Neural cell (in vitro differentiated cells): Measurements from ENCODE around the gene MIEN1. TPM values are rescaled to one million over a fixed set of nuclear protein-coding genes. Genes with fewer than 3 reads are reported as not detected.
"Not testable (repeated sequence)": the region's sequence is repeated elsewhere in the genome, so short reads cannot be mapped to it uniquely, and the experiment has no call there.

ENCODE experiments used
- H2AFZ ChIP-seq: fragments of 200-600, 300-800 bp; sonication (generic), shearing (Covaris generic); 2 replicates; pipeline ENCODE4 v1.6.0; 2014; ENCODE audit warnings: low read depth, mild to moderate bottlenecking, antibody characterized with exemption, low read length, moderate library complexity
- H3F3A ChIP-seq: fragments of 200-600 bp; shearing (Covaris generic); 2 replicates; pipeline ENCODE4 v1.6.1; 2016; ENCODE audit warnings: mild to moderate bottlenecking, moderate library complexity, mixed read lengths, antibody characterized with exemption, low read length; ENCODE audit not compliant: insufficient read depth, poor library complexity, severe bottlenecking
- H3K27ac ChIP-seq: fragments of 200-600, 300-800 bp; sonication (generic), shearing (Covaris generic); 2 replicates; pipeline ENCODE4 v1.5.1; 2014; ENCODE audit warnings: mild to moderate bottlenecking, low read length, moderate library complexity
- H3K27me3 ChIP-seq: fragments of 300-800, 200-600 bp; sonication (generic), shearing (Covaris generic); 2 replicates; pipeline ENCODE4 v1.6.0; 2014; ENCODE audit warnings: mild to moderate bottlenecking, low read depth, low read length, moderate library complexity; ENCODE audit not compliant: insufficient read depth
- H3K36me3 ChIP-seq: fragments of 300-800, 200-600 bp; sonication (generic), shearing (Covaris generic); 2 replicates; pipeline ENCODE4 v1.5.1; 2014; ENCODE audit warnings: mild to moderate bottlenecking, antibody characterized with exemption, low read length, moderate library complexity; ENCODE audit not compliant: insufficient read depth
- H3K4me2 ChIP-seq: fragments of 300-800, 200-600 bp; sonication (generic), shearing (Covaris generic); 2 replicates; pipeline ENCODE4 v1.6.0; 2014; ENCODE audit warnings: mild to moderate bottlenecking, low read length
- H3K4me3 ChIP-seq: fragments of 300-800, 200-600 bp; sonication (generic), shearing (Covaris generic); 2 replicates; pipeline ENCODE4 v1.5.1; 2014; ENCODE audit warnings: mild to moderate bottlenecking, low read length, moderate library complexity
- H3K79me2 ChIP-seq: fragments of 200-600 bp; shearing (Covaris generic); replicated peaks from 2 replicates; pipeline ENCODE4 v1.6.0; 2014; ENCODE audit warnings: mild to moderate bottlenecking, low read length, moderate library complexity; ENCODE audit not compliant: insufficient read depth
- H3K9ac ChIP-seq: fragments of 300-800, 200-600 bp; sonication (generic), shearing (Covaris generic); 2 replicates; pipeline ENCODE4 v1.6.1; 2016; ENCODE audit warnings: mild to moderate bottlenecking, low read length, mixed read lengths
- H3K9me2 ChIP-seq: fragments of 200-600 bp; shearing (Covaris generic); 2 replicates; pipeline ENCODE4 v1.6.1; 2016; ENCODE audit warnings: mild to moderate bottlenecking, low read length, mixed read lengths; ENCODE audit not compliant: insufficient read depth
- H3K9me3 ChIP-seq: fragments of 200-600, 300-800 bp; sonication (generic), shearing (Covaris generic); 2 replicates; pipeline ENCODE4 v1.6.1; 2016; ENCODE audit warnings: mild to moderate bottlenecking, mixed run types, low read length, moderate library complexity, mixed read lengths
- H4K20me1 ChIP-seq: fragments of 200-600 bp; shearing (Covaris generic); 2 replicates; pipeline ENCODE4 v1.6.1; 2016; ENCODE audit warnings: mild to moderate bottlenecking, mixed run types; ENCODE audit not compliant: insufficient read depth
- EP300 ChIP-seq: fragments of 450-650 bp; conservative IDR thresholded peaks from 2 replicates; pipeline ENCODE4 v1.6.1; 2014; ENCODE audit warnings: antibody characterized with exemption, mild to moderate bottlenecking, moderate library complexity; ENCODE audit not compliant: poor library complexity, severe bottlenecking
- EZH2 ChIP-seq: fragments of 200-600, 300-800 bp; shearing (Covaris generic), sonication (generic); IDR thresholded peaks from 2 replicates; pipeline ENCODE4 v1.6.1; 2014; ENCODE audit warnings: antibody characterized with exemption, low read length, borderline replicate concordance, mild to moderate bottlenecking; ENCODE audit not compliant: insufficient read depth, poor library complexity, severe bottlenecking
- MXI1 ChIP-seq: fragments of 450-650 bp; conservative IDR thresholded peaks from 2 replicates; pipeline ENCODE4 v1.6.1; 2014; ENCODE audit warnings: antibody characterized with exemption, mild to moderate bottlenecking; ENCODE audit not compliant: poor library complexity, severe bottlenecking
- POLR2AphosphoS5 ChIP-seq: IDR thresholded peaks from 2 replicates; pipeline ENCODE4 v1.6.1; 2012
- RAD21 ChIP-seq: fragments of 450-650 bp; conservative IDR thresholded peaks from 2 replicates; pipeline ENCODE4 v1.6.1; 2014; ENCODE audit warnings: antibody characterized with exemption, mild to moderate bottlenecking, moderate library complexity
- SMC3 ChIP-seq: fragments of 450-650 bp; conservative IDR thresholded peaks from 2 replicates; pipeline ENCODE4 v1.6.1; 2014; ENCODE audit warnings: antibody characterized with exemption, mild to moderate bottlenecking, moderate library complexity; ENCODE audit not compliant: poor library complexity
- TAF1 ChIP-seq: IDR thresholded peaks from 2 replicates; pipeline ENCODE4 v1.6.1; 2012; ENCODE audit warnings: low read depth
- polyA plus RNA-seq: library from polyadenylated mRNA; depleted of rRNA; stranded (reverse); fragments of >200 nt; gene quantifications from 2 replicates; pipeline ENCODE4 v1.2.3, GENCODE V29; 2014
- TF ChIP-seq, protein P1 (sequence below): IDR thresholded peaks from 2 replicates; pipeline ENCODE4 v1.6.1; 2012; ENCODE audit warnings: borderline replicate concordance
- TF ChIP-seq, protein P2 (sequence below): fragments of 450-650 bp; IDR thresholded peaks from 2 replicates; pipeline ENCODE4 v1.5.1; 2014; ENCODE audit warnings: antibody characterized with exemption, mild to moderate bottlenecking, moderate library complexity; ENCODE audit not compliant: poor library complexity, severe bottlenecking

MIEN1 gene
- polyA plus RNA-seq, 1 donor from 2014 or later = 106 TPM

DNA sequence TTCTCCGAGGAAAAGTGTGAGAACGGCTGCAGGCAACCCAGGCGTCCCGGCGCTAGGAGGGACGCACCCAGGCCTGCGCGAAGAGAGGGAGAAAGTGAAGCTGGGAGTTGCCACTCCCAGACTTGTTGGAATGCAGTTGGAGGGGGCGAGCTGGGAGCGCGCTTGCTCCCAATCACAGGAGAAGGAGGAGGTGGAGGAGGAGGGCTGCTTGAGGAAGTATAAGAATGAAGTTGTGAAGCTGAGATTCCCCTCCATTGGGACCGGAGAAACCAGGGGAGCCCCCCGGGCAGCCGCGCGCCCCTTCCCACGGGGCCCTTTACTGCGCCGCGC lies 30.5 kb downstream of the MIEN1 start, which contains the start of gene ERBB2:
Gene ERBB2, plus strand, starts transcription at position 247 of the 330 bp plus-strand sequence. CDS start 175 bp downstream, outside the sequence.
- peaks cover 15% of the 10 kb centered on the region for H3K27me3 ChIP-seq
- H3K4me2 ChIP-seq = no peak within 1 kb of the TSS
- H3K36me3 ChIP-seq = no peaks in the 10 kb centered on the region
- no peak within 1 kb of the TSS for H3K27ac ChIP-seq
- H3K4me3 ChIP-seq = no peak within 1 kb of the TSS
- no peak within 1 kb of the TSS for H3K9ac ChIP-seq
- no peaks in the 10 kb centered on the region for H4K20me1 ChIP-seq
- no peaks in the 10 kb centered on the region for H3K79me2 ChIP-seq
- no peaks in the 10 kb centered on the region for H3F3A ChIP-seq
- TF ChIP-seq SMC3 (no peak), MXI1 (no peak), EP300 (no peak), TAF1 (no peak), EZH2 (no peak), RAD21 (no peak), POLR2AphosphoS5 (no peak)
- TF ChIP-seq, protein P1, sequence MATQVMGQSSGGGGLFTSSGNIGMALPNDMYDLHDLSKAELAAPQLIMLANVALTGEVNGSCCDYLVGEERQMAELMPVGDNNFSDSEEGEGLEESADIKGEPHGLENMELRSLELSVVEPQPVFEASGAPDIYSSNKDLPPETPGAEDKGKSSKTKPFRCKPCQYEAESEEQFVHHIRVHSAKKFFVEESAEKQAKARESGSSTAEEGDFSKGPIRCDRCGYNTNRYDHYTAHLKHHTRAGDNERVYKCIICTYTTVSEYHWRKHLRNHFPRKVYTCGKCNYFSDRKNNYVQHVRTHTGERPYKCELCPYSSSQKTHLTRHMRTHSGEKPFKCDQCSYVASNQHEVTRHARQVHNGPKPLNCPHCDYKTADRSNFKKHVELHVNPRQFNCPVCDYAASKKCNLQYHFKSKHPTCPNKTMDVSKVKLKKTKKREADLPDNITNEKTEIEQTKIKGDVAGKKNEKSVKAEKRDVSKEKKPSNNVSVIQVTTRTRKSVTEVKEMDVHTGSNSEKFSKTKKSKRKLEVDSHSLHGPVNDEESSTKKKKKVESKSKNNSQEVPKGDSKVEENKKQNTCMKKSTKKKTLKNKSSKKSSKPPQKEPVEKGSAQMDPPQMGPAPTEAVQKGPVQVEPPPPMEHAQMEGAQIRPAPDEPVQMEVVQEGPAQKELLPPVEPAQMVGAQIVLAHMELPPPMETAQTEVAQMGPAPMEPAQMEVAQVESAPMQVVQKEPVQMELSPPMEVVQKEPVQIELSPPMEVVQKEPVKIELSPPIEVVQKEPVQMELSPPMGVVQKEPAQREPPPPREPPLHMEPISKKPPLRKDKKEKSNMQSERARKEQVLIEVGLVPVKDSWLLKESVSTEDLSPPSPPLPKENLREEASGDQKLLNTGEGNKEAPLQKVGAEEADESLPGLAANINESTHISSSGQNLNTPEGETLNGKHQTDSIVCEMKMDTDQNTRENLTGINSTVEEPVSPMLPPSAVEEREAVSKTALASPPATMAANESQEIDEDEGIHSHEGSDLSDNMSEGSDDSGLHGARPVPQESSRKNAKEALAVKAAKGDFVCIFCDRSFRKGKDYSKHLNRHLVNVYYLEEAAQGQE = no peak
- TF ChIP-seq, protein P2, sequence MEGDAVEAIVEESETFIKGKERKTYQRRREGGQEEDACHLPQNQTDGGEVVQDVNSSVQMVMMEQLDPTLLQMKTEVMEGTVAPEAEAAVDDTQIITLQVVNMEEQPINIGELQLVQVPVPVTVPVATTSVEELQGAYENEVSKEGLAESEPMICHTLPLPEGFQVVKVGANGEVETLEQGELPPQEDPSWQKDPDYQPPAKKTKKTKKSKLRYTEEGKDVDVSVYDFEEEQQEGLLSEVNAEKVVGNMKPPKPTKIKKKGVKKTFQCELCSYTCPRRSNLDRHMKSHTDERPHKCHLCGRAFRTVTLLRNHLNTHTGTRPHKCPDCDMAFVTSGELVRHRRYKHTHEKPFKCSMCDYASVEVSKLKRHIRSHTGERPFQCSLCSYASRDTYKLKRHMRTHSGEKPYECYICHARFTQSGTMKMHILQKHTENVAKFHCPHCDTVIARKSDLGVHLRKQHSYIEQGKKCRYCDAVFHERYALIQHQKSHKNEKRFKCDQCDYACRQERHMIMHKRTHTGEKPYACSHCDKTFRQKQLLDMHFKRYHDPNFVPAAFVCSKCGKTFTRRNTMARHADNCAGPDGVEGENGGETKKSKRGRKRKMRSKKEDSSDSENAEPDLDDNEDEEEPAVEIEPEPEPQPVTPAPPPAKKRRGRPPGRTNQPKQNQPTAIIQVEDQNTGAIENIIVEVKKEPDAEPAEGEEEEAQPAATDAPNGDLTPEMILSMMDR = no peak
- H2AFZ ChIP-seq = no peak within 1 kb of the TSS
- H3K9me2 ChIP-seq = no peaks in the 10 kb centered on the region
- no peaks in the 10 kb centered on the region for H3K9me3 ChIP-seq

DNA sequence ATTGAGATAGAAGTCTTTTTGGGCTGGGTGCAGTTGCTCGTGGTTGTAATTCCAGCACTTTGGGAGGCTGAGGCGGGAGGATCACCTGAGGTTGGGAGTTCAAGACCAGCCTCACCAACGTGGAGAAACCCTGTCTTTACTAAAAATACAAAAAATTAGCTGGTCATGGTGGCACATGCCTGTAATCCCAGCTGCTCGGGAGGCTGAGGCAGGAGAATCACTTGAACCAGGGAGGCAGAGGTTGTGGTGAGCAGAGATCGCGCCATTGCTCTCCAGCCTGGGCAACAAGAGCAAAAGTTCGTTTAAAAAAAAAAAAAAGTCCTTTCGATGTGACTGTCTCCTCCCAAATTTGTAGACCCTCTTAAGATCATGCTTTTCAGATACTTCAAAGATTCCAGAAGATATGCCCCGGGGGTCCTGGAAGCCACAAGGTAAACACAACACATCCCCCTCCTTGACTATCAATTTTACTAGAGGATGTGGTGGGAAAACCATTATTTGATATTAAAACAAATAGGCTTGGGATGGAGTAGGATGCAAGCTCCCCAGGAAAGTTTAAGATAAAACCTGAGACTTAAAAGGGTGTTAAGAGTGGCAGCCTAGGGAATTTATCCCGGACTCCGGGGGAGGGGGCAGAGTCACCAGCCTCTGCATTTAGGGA lies 31.0 kb downstream of the MIEN1 start:
- H2AFZ ChIP-seq, H3K9me2 ChIP-seq, H3F3A ChIP-seq, H3K36me3 ChIP-seq, H3K27ac ChIP-seq, H3K4me2 ChIP-seq, H3K9me3 ChIP-seq, H3K9ac ChIP-seq, H3K4me3 ChIP-seq, H4K20me1 ChIP-seq, H3K79me2 ChIP-seq: not testable (repeated sequence)
- peaks cover 15% of the 10 kb centered on the region for H3K27me3 ChIP-seq
